Mesenteric fat pad (tissue), 1 donor: ENCODE data around the gene RTCA. TPM values are rescaled to one million over a fixed set of nuclear protein-coding genes. Genes with fewer than 3 reads are reported as not detected.
"Not testable (repeated sequence)": the region's sequence is repeated elsewhere in the genome, so short reads cannot be mapped to it uniquely, and the experiment has no call there.

Source experiments
- DNase-seq: peaks from one replicate; pipeline ENCODE4 v3.0.0-alpha.2; 2020; ENCODE audit warnings: low spot score
- total RNA-seq: library from RNA; stranded (reverse); fragmentation: NEBNext Ultra II Directional; extraction: Animal tissue kit (Norgen Biotek cat#: 25700); gene quantifications from one replicate; pipeline ENCODE4 v1.2.1, GENCODE V29; 2021
- donor health status: DM: yes; HTN: yes; CAD: no.

The RTCA gene
- total RNA-seq, 1 donor from 2014 or later: 28.7 TPM

GRCh38 chr1:100306735-100307313, 40.8 kb downstream of the RTCA start:
- no peak for DNase-seq

- no peak for DNase-seq
Observed at GRCh38 chr1:100308777-100309176, 42.8 kb downstream of the RTCA start.

- DNase-seq: no peak
Observed at GRCh38 chr1:100309863-100310262, 43.8 kb downstream of the RTCA start.

GRCh38 chr1:100313382-100313781, 47.4 kb downstream of the RTCA start:
- DNase-seq: no peak

GRCh38 chr1:100316622-100317021, 50.6 kb downstream of the RTCA start:
- no peak for DNase-seq

- DNase-seq: no peak
Observed at GRCh38 chr1:100320311-100321099, 54.5 kb downstream of the RTCA start.

GRCh38 chr1:100321100-100321493, 55.1 kb downstream of the RTCA start:
- DNase-seq: no peak

GRCh38 chr1:100321506-100321905, 55.5 kb downstream of the RTCA start:
- no peak for DNase-seq

- no peak for DNase-seq
Observed at GRCh38 chr1:100322436-100323211, 56.6 kb downstream of the RTCA start.

GRCh38 chr1:100323419-100324106, 57.5 kb downstream of the RTCA start:
- DNase-seq: no peak

- no peak for DNase-seq
Observed at GRCh38 chr1:100325415-100326324, 59.7 kb downstream of the RTCA start.

GRCh38 chr1:100326325-100326670, 60.3 kb downstream of the RTCA start:
- not testable (repeated sequence) for DNase-seq

GRCh38 chr1:100328133-100328532, 62.1 kb downstream of the RTCA start:
- no peak for DNase-seq

- DNase-seq: not testable (repeated sequence)
Observed at GRCh38 chr1:100331146-100331545, 65.1 kb downstream of the RTCA start.

- DNase-seq: no peak
Observed at GRCh38 chr1:100332331-100332730, 66.3 kb downstream of the RTCA start.

- no peak for DNase-seq
Observed at GRCh38 chr1:100335436-100335835, 69.4 kb downstream of the RTCA start.

- DNase-seq: not testable (repeated sequence)
Observed at GRCh38 chr1:100337878-100338277, 71.9 kb downstream of the RTCA start.

GRCh38 chr1:100339735-100340134, 73.7 kb downstream of the RTCA start:
- DNase-seq: not testable (repeated sequence)

GRCh38 chr1:100340494-100340893, 74.5 kb downstream of the RTCA start:
- no peak for DNase-seq

- DNase-seq: no peak
Observed at GRCh38 chr1:100342348-100342747, 76.3 kb downstream of the RTCA start.
